ENCODE results near the gene FRMD4A.

- TF ChIP-seq POLR2AphosphoS5 (IDR thresholded peaks at IDR 0.05; ENCODE audit: low read depth) (no peak), CTCF (IDR thresholded peaks at IDR 0.05; ENCODE audit: insufficient read depth, low read length) (no peak), REST (IDR thresholded peaks at IDR 0.05; ENCODE audit: insufficient replicate concordance, low read depth) (no peak), GABPA (IDR thresholded peaks at IDR 0.05; ENCODE audit: low read depth) (no peak), SPI1 (IDR thresholded peaks at IDR 0.05; ENCODE audit: borderline replicate concordance, low read depth) (no peak)
These were observed 696.5 kb downstream of the FRMD4A start for GRCh38 chr10:13634207-13634606.

Data from HL-60 (cell line).